ENCODE measurements around the gene NDUFV3.
"Not testable (repeated sequence)": the region's sequence is repeated elsewhere in the genome, so short reads cannot be mapped to it uniquely, and the experiment has no call there.

The NDUFV3 gene

GRCh38 chr21:42906233-42906632, 13.1 kb downstream of the NDUFV3 start:
- Histone ChIP-seq H3K36me3 (ENCODE audit: control insufficient read depth, low read length) (peaks cover 46% of the 10 kb centered on the region), H3K9me3 (ENCODE audit: control insufficient read depth, insufficient read depth, low read length) (no peaks in the 10 kb centered on the region), H3K9me2 (replicated peaks; ENCODE audit: control insufficient read depth, low read length) (no peaks in the 10 kb centered on the region), H3K27me3 (ENCODE audit: control insufficient read depth, low read length) (no peaks in the 10 kb centered on the region), H4K20me1 (ENCODE audit: control insufficient read depth, insufficient read depth, low read depth, low read length) (no peaks in the 10 kb centered on the region), H3K79me2 (ENCODE audit: control insufficient read depth, low read length) (peaks cover 2% of the 10 kb centered on the region; the same call in 1 of the 2 replicates), H3K4me2 (ENCODE audit: low read length) (no peak overlapping the region), H3K4me3 (ENCODE audit: low read length) (no peak overlapping the region), H3F3A (ENCODE audit: control insufficient read depth, insufficient read depth) (no peaks in the 10 kb centered on the region), H3K27ac (ENCODE audit: low read depth, low read length) (no peak overlapping the region), H3K4me1 (ENCODE audit: control insufficient read depth, low read length) (no peaks in the 10 kb centered on the region)
- TF ChIP-seq CTCF (IDR thresholded peaks at IDR 0.05; ENCODE audit: low read depth, low read length, poor library complexity, severe bottlenecking) (no peak), EZH2phosphoT487 (IDR thresholded peaks at IDR 0.05; ENCODE audit: borderline replicate concordance, low read length) (no peak)

- not testable (repeated sequence) for H3K4me3 ChIP-seq (ENCODE audit: low read length); H3K27ac ChIP-seq (ENCODE audit: low read depth, low read length); H3K4me2 ChIP-seq (ENCODE audit: low read length); H3K9me3 ChIP-seq (ENCODE audit: control insufficient read depth, insufficient read depth, low read length); H3F3A ChIP-seq (ENCODE audit: control insufficient read depth, insufficient read depth); H3K27me3 ChIP-seq (ENCODE audit: control insufficient read depth, low read length); H3K9me2 ChIP-seq (replicated peaks; ENCODE audit: control insufficient read depth, low read length); H3K79me2 ChIP-seq (ENCODE audit: control insufficient read depth, low read length); H3K4me1 ChIP-seq (ENCODE audit: control insufficient read depth, low read length); H4K20me1 ChIP-seq (ENCODE audit: control insufficient read depth, insufficient read depth, low read depth, low read length)
- peaks cover 36% of the 10 kb centered on the region for H3K36me3 ChIP-seq (ENCODE audit: control insufficient read depth, low read length)
These were observed 15.4 kb downstream of the NDUFV3 start for GRCh38 chr21:42908484-42908883.

- not testable (repeated sequence) for H3K79me2 ChIP-seq (ENCODE audit: control insufficient read depth, low read length); H4K20me1 ChIP-seq (ENCODE audit: control insufficient read depth, insufficient read depth, low read depth, low read length); H3K27ac ChIP-seq (ENCODE audit: low read depth, low read length)
These were observed 18.8 kb downstream of the NDUFV3 start for GRCh38 chr21:42911920-42912319.

GRCh38 chr21:42913476-42913875, 20.4 kb downstream of the NDUFV3 start:
- H3K27me3 ChIP-seq (ENCODE audit: control insufficient read depth, low read length) = no peaks in the 10 kb centered on the region

More at GRCh38 chr21:42911920-42912319, 18.8 kb downstream of the NDUFV3 start:
- peaks cover 17% of the 10 kb centered on the region for H3K36me3 ChIP-seq (ENCODE audit: control insufficient read depth, low read length)
- H3K4me3 ChIP-seq (ENCODE audit: low read length); H3K27me3 ChIP-seq (ENCODE audit: control insufficient read depth, low read length); H3F3A ChIP-seq (ENCODE audit: control insufficient read depth, insufficient read depth); H3K4me1 ChIP-seq (ENCODE audit: control insufficient read depth, low read length); H3K4me2 ChIP-seq (ENCODE audit: low read length); H3K9me2 ChIP-seq (replicated peaks; ENCODE audit: control insufficient read depth, low read length); H3K9me3 ChIP-seq (ENCODE audit: control insufficient read depth, insufficient read depth, low read length): not testable (repeated sequence)

More at GRCh38 chr21:42913476-42913875, 20.4 kb downstream of the NDUFV3 start:
- no peak overlapping the region for H3K4me3 ChIP-seq (ENCODE audit: low read length)
- H4K20me1 ChIP-seq (ENCODE audit: control insufficient read depth, insufficient read depth, low read depth, low read length) = no peaks in the 10 kb centered on the region
- peaks cover 15% of the 10 kb centered on the region for H3K36me3 ChIP-seq (ENCODE audit: control insufficient read depth, low read length)
- H3F3A ChIP-seq (ENCODE audit: control insufficient read depth, insufficient read depth) = no peaks in the 10 kb centered on the region
- H3K4me1 ChIP-seq (ENCODE audit: control insufficient read depth, low read length) = no peaks in the 10 kb centered on the region
- no peaks in the 10 kb centered on the region for H3K79me2 ChIP-seq (ENCODE audit: control insufficient read depth, low read length)
- no peaks in the 10 kb centered on the region for H3K9me2 ChIP-seq (replicated peaks; ENCODE audit: control insufficient read depth, low read length)
- H3K27ac ChIP-seq (ENCODE audit: low read depth, low read length) = no peak overlapping the region
- TF ChIP-seq EZH2phosphoT487 (IDR thresholded peaks at IDR 0.05; ENCODE audit: borderline replicate concordance, low read length) = no peak
- no peak for TF ChIP-seq CTCF (IDR thresholded peaks at IDR 0.05; ENCODE audit: low read depth, low read length, poor library complexity, severe bottlenecking)
- H3K4me2 ChIP-seq (ENCODE audit: low read length) = no peak overlapping the region
- no peaks in the 10 kb centered on the region for H3K9me3 ChIP-seq (ENCODE audit: control insufficient read depth, insufficient read depth, low read length)
